ENCODE measurements around the gene LHX3.

- TF ChIP-seq FOXM1 (IDR thresholded peaks at IDR 0.05; ENCODE audit: borderline replicate concordance, low read depth), result no peak
- TF ChIP-seq EP300 (IDR thresholded peaks at IDR 0.05; ENCODE audit: borderline replicate concordance), result no peak
- TF ChIP-seq NFIC (IDR thresholded peaks at IDR 0.05), result no peak
- TF ChIP-seq MAX (IDR thresholded peaks at IDR 0.05), result no peak
- TF ChIP-seq RAD21 (IDR thresholded peaks at IDR 0.05; ENCODE audit: low read depth), result no peak
- no peak for TF ChIP-seq TEAD4 (IDR thresholded peaks at IDR 0.05)
- TF ChIP-seq EGR1 (IDR thresholded peaks at IDR 0.05), result no peak
- TF ChIP-seq REST (IDR thresholded peaks at IDR 0.05; ENCODE audit: low read depth), result no peak
- no peak for TF ChIP-seq TAF1 (IDR thresholded peaks at IDR 0.05; ENCODE audit: low read depth)
- no peak for TF ChIP-seq CREB1 (IDR thresholded peaks at IDR 0.05; ENCODE audit: low read depth)
Measured at GRCh38 chr9:136205707-136205992, 722 bp upstream of the LHX3 start.

All from Ishikawa (cell line).